Sigmoid colon (tissue), 4 donors: ENCODE results near the gene TMOD2.

Experiments
- EP300 ChIP-seq, 4 donors: sonication (generic); formaldehyde crosslinking; IDR thresholded peaks; one replicate each; pipeline ENCODE4 v1.6.1; 2017; ENCODE audit warnings: antibody characterized with exemption in 4 of 4
- POLR2A ChIP-seq, 2 donors: fragments of 450-650 bp; IDR thresholded peaks; one replicate each; pipeline ENCODE4 v1.6.1; 2016; ENCODE audit warnings: antibody characterized with exemption in 2 of 2, mild to moderate bottlenecking in 2 of 2, moderate library complexity in 2 of 2
- TF ChIP-seq, protein P1 (sequence below), 4 experiments: fragments of 450-650 bp in 3 of 4; fragments of 200-600 bp in 1 of 4; IDR thresholded peaks; one replicate each; pipeline ENCODE4 v1.5.1; 2016 to 2019; ENCODE audit warnings: antibody characterized with exemption in 4 of 4, mild to moderate bottlenecking in 3 of 4, moderate library complexity in 2 of 4

- TF ChIP-seq, protein P1, sequence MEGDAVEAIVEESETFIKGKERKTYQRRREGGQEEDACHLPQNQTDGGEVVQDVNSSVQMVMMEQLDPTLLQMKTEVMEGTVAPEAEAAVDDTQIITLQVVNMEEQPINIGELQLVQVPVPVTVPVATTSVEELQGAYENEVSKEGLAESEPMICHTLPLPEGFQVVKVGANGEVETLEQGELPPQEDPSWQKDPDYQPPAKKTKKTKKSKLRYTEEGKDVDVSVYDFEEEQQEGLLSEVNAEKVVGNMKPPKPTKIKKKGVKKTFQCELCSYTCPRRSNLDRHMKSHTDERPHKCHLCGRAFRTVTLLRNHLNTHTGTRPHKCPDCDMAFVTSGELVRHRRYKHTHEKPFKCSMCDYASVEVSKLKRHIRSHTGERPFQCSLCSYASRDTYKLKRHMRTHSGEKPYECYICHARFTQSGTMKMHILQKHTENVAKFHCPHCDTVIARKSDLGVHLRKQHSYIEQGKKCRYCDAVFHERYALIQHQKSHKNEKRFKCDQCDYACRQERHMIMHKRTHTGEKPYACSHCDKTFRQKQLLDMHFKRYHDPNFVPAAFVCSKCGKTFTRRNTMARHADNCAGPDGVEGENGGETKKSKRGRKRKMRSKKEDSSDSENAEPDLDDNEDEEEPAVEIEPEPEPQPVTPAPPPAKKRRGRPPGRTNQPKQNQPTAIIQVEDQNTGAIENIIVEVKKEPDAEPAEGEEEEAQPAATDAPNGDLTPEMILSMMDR (IDR thresholded peaks at IDR 0.05) = no peak
- no peak for TF ChIP-seq POLR2A (IDR thresholded peaks at IDR 0.05)
- TF ChIP-seq EP300 (IDR thresholded peaks at IDR 0.05) = no peak
Observed at GRCh38 chr15:51736069-51736468, 15.3 kb upstream of the TMOD2 start.
